HEK293 (cell line): ENCODE results near the gene TTC7B.

Source experiments
- CTCF ChIA-PET: fragments of 350-600 bp; formaldehyde crosslinking; extraction: SDS; loops from one replicate; lab custom pipeline; 2021; ENCODE audit warnings: antibody characterized with exemption; lab: Yijun Ruan, JAX
- POLR2A ChIA-PET: fragments of 300-600 bp; formaldehyde crosslinking; extraction: SDS; loops from one replicate; lab custom pipeline; 2020; ENCODE audit warnings: antibody characterized with exemption, inconsistent platforms; lab: Yijun Ruan, JAX
- H3K27ac ChIP-seq: fragments of 200-500 bp; sonication (Bioruptor generic); 2 replicates; pipeline ENCODE4 v1.5.1; 2014; ENCODE audit warnings: low read depth, low read length, control low read depth, inconsistent platforms; ENCODE audit errors: extremely low read depth
- H3K36me3 ChIP-seq, 2 experiments: fragments of 200-500 bp in 1 of 2; sonication (Bioruptor generic) in 1 of 2; 1 replicate in 1 of 2; 2 replicates in 1 of 2; pipeline ENCODE4 v1.5.1; 2014 to 2017; ENCODE audit warnings: inconsistent platforms in 2 of 2, low read length in 2 of 2; ENCODE audit not compliant: control insufficient read depth in 2 of 2, insufficient read depth in 1 of 2
- H3K4me1 ChIP-seq: fragments of 200-500 bp; sonication (Bioruptor generic); 2 replicates; pipeline ENCODE4 v1.5.1; 2014; ENCODE audit warnings: mild to moderate bottlenecking, low read length, inconsistent platforms; ENCODE audit not compliant: control insufficient read depth, insufficient read depth
- H3K4me3 ChIP-seq: 2 replicates; pipeline ENCODE4 v1.5.1; 2011; ENCODE audit warnings: low read depth, mild to moderate bottlenecking, control low read depth, low read length, moderate library complexity
- H3K9me3 ChIP-seq: fragments of 200-500 bp; sonication (Bioruptor generic); 2 replicates; pipeline ENCODE4 v1.5.1; 2014; ENCODE audit warnings: low read depth, low read length, inconsistent platforms; ENCODE audit not compliant: control insufficient read depth, insufficient read depth
- IKZF3 ChIP-seq: fragments of 450-650 bp; IDR thresholded peaks from 2 replicates; pipeline ENCODE4 v1.5.0; 2018; ENCODE audit warnings: missing biosample characterization, mild to moderate bottlenecking, missing genetic modification characterization, moderate library complexity
- KLF8 ChIP-seq: fragments of 450-650 bp; formaldehyde crosslinking; IDR thresholded peaks from 2 replicates; pipeline ENCODE4 v1.5.1; 2016; ENCODE audit warnings: missing biosample characterization, missing genetic modification characterization
- PRDM1 ChIP-seq: fragments of 450-650 bp; formaldehyde crosslinking; IDR thresholded peaks from 2 replicates; pipeline ENCODE4; 2016; ENCODE audit warnings: missing biosample characterization, missing genetic modification characterization
- YY2 ChIP-seq: fragments of 450-650 bp; formaldehyde crosslinking; IDR thresholded peaks from 2 replicates; pipeline ENCODE4 v1.5.1; 2016; ENCODE audit warnings: missing biosample characterization, missing genetic modification characterization
- ZBTB1 ChIP-seq: fragments of 450-650 bp; formaldehyde crosslinking; IDR thresholded peaks from 2 replicates; pipeline ENCODE4 v1.5.1; 2016; ENCODE audit warnings: missing biosample characterization, missing genetic modification characterization
- ZBTB17 ChIP-seq: fragments of 450-650 bp; formaldehyde crosslinking; IDR thresholded peaks from 2 replicates; pipeline ENCODE4 v1.5.1; 2016; ENCODE audit warnings: missing biosample characterization, missing genetic modification characterization
- ZFP37 ChIP-seq: fragments of 450-650 bp; formaldehyde crosslinking; IDR thresholded peaks from 2 replicates; pipeline ENCODE4 v1.5.1; 2016; ENCODE audit warnings: missing biosample characterization, missing genetic modification characterization
- ZNF184 ChIP-seq: fragments of 450-650 bp; IDR thresholded peaks from 2 replicates; pipeline ENCODE4 v1.5.1; 2018; ENCODE audit warnings: missing biosample characterization, mild to moderate bottlenecking, missing genetic modification characterization
- ZNF19 ChIP-seq: fragments of 450-650 bp; formaldehyde crosslinking; IDR thresholded peaks from 2 replicates; pipeline ENCODE4; 2016; ENCODE audit warnings: missing biosample characterization, missing genetic modification characterization, low read depth
- ZNF211 ChIP-seq: fragments of 450-650 bp; formaldehyde crosslinking; IDR thresholded peaks from 2 replicates; pipeline ENCODE4 v1.5.1; 2016; ENCODE audit warnings: low read depth, missing biosample characterization, missing genetic modification characterization
- ZNF221 ChIP-seq: fragments of 450-650 bp; formaldehyde crosslinking; IDR thresholded peaks from 2 replicates; pipeline ENCODE4 v1.5.1; 2017; ENCODE audit warnings: missing biosample characterization, missing genetic modification characterization, borderline replicate concordance
- ZNF23 ChIP-seq: fragments of 450-650 bp; formaldehyde crosslinking; IDR thresholded peaks from 2 replicates; pipeline ENCODE4 v1.5.1; 2016; ENCODE audit warnings: missing biosample characterization, missing genetic modification characterization, borderline replicate concordance
- ZNF302 ChIP-seq: fragments of 450-650 bp; formaldehyde crosslinking; IDR thresholded peaks from 2 replicates; pipeline ENCODE4 v1.5.1; 2016; ENCODE audit warnings: missing biosample characterization, missing genetic modification characterization, low read depth
- ZNF433 ChIP-seq: fragments of 450-650 bp; formaldehyde crosslinking; IDR thresholded peaks from 2 replicates; pipeline ENCODE4 v1.5.1; 2016; ENCODE audit warnings: missing biosample characterization, missing genetic modification characterization, low read depth
- ZNF521 ChIP-seq: fragments of 450-650 bp; formaldehyde crosslinking; IDR thresholded peaks from 2 replicates; pipeline ENCODE4 v1.5.1; 2017; ENCODE audit warnings: missing biosample characterization, mild to moderate bottlenecking, missing genetic modification characterization
- ZNF600 ChIP-seq: fragments of 450-650 bp; formaldehyde crosslinking; IDR thresholded peaks from 2 replicates; pipeline ENCODE4 v1.5.1; 2016; ENCODE audit warnings: missing biosample characterization, missing genetic modification characterization
- ZNF623 ChIP-seq: fragments of 450-650 bp; formaldehyde crosslinking; IDR thresholded peaks from 2 replicates; pipeline ENCODE4 v1.5.1; 2016; ENCODE audit warnings: missing biosample characterization, missing genetic modification characterization
- ZNF701 ChIP-seq: fragments of 450-650 bp; formaldehyde crosslinking; IDR thresholded peaks from 2 replicates; pipeline ENCODE4 v1.5.1; 2016; ENCODE audit warnings: missing biosample characterization, missing genetic modification characterization
- ZNF785 ChIP-seq: fragments of 450-650 bp; formaldehyde crosslinking; IDR thresholded peaks from 2 replicates; pipeline ENCODE4 v1.5.1; 2016; ENCODE audit warnings: missing biosample characterization, missing genetic modification characterization
- ZNF791 ChIP-seq: fragments of 450-650 bp; formaldehyde crosslinking; IDR thresholded peaks from 2 replicates; pipeline ENCODE4 v1.5.1; 2016; ENCODE audit warnings: missing biosample characterization, missing genetic modification characterization
- ZSCAN30 ChIP-seq: fragments of 450-650 bp; IDR thresholded peaks from 2 replicates; pipeline ENCODE4 v1.5.1; 2018; ENCODE audit warnings: missing biosample characterization, mild to moderate bottlenecking, missing genetic modification characterization, moderate library complexity
- TF ChIP-seq, protein P1 (sequence below): fragments of 450-650 bp; formaldehyde crosslinking; IDR thresholded peaks from 2 replicates; pipeline ENCODE4 v1.5.1; 2016; ENCODE audit warnings: missing biosample characterization, missing genetic modification characterization
- TF ChIP-seq, protein P2 (sequence below): fragments of 450-650 bp; formaldehyde crosslinking; IDR thresholded peaks from 2 replicates; pipeline ENCODE4 v1.5.1; 2016; ENCODE audit warnings: missing biosample characterization, missing genetic modification characterization
- TF ChIP-seq, protein P3 (sequence below): fragments of 450-650 bp; formaldehyde crosslinking; IDR thresholded peaks from 2 replicates; pipeline ENCODE4 v1.5.1; 2016; ENCODE audit warnings: missing biosample characterization, missing genetic modification characterization
- TF ChIP-seq, protein P4 (sequence below): fragments of 450-650 bp; formaldehyde crosslinking; conservative IDR thresholded peaks from 2 replicates; pipeline ENCODE4 v1.5.1; 2016; ENCODE audit warnings: low read depth, missing biosample characterization, missing genetic modification characterization

Gene TTC7B

DNA sequence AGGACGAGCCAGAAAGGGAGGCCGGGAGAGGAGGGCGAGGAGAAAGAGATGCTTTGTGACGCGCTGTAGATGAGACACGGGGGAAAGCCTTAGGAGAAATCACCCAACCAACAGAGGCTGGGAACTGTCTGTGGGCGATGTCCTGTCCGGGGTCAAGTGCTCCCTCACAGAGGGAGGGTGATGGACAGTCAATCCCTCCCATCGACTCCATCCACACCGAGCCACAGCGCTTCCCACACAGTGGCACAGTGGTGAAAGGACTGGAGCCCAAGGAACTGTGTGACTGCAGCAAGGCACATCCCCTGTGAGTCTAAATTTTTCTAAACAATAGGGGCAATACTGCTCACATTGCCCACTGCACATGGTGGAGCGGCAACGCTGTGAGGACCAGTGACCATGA, 89.1 kb downstream of the TTC7B start:
- Histone ChIP-seq H3K36me3 (peaks cover 0 to 12% of the 10 kb centered on the region in 2 experiments; a peak in 1 of 3 replicates), H3K27ac (no peak overlapping the region)
- CTCF ChIA-PET, result no interaction called here

DNA sequence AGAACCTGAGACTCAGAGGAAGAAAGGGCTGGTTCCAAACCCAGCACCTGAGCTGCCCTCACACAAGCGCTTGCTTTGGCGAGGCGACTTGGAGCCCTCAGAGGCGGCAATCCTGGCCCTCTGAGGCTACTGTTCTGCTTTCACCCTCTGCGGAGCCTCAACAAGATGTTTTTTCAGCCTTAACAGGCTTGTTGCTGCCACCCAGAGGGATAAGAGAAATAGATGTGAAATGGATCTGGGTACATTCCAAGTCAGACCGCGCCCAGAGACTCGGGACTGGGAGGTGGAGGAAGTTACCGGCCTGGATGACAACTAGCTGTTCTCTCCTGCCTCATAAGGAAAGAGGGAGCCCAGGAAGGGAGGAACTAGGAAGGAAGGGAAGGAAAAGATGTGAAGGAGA, 89.6 kb downstream of the TTC7B start:
- Histone ChIP-seq H3K4me1 (no peaks in the 10 kb centered on the region), H3K9me3 (no peaks in the 10 kb centered on the region), H3K27ac (no peak overlapping the region), H3K36me3 (peaks cover 0 to 12% of the 10 kb centered on the region in 2 experiments; a peak in 1 of 3 replicates), H3K4me3 (no peak overlapping the region)
- ChIA-PET POLR2A (no interaction called here), CTCF (no interaction called here)
- TF ChIP-seq ZNF701 (no peak), ZFP37 (tag by site-specific recombination) (no peak), ZNF184 (no peak), KLF8 (tag by site-specific recombination) (no peak), PRDM1 (tag by site-specific recombination) (no peak), ZNF600 (no peak), ZNF521 (tag by site-specific recombination) (no peak), ZSCAN30 (tag by site-specific recombination) (no peak), ZNF211 (tag by site-specific recombination) (no peak), ZNF23 (no peak), ZBTB17 (tag by site-specific recombination) (no peak), ZNF302 (tag by site-specific recombination) (no peak)
- TF ChIP-seq, protein P1, sequence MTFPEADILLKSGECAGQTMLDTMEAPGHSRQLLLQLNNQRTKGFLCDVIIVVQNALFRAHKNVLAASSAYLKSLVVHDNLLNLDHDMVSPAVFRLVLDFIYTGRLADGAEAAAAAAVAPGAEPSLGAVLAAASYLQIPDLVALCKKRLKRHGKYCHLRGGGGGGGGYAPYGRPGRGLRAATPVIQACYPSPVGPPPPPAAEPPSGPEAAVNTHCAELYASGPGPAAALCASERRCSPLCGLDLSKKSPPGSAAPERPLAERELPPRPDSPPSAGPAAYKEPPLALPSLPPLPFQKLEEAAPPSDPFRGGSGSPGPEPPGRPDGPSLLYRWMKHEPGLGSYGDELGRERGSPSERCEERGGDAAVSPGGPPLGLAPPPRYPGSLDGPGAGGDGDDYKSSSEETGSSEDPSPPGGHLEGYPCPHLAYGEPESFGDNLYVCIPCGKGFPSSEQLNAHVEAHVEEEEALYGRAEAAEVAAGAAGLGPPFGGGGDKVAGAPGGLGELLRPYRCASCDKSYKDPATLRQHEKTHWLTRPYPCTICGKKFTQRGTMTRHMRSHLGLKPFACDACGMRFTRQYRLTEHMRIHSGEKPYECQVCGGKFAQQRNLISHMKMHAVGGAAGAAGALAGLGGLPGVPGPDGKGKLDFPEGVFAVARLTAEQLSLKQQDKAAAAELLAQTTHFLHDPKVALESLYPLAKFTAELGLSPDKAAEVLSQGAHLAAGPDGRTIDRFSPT (tag by site-specific recombination), result no peak
- TF ChIP-seq, protein P2, sequence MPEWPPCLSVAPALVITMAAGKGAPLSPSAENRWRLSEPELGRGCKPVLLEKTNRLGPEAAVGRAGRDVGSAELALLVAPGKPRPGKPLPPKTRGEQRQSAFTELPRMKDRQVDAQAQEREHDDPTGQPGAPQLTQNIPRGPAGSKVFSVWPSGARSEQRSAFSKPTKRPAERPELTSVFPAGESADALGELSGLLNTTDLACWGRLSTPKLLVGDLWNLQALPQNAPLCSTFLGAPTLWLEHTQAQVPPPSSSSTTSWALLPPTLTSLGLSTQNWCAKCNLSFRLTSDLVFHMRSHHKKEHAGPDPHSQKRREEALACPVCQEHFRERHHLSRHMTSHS, result no peak
- TF ChIP-seq, protein P3, sequence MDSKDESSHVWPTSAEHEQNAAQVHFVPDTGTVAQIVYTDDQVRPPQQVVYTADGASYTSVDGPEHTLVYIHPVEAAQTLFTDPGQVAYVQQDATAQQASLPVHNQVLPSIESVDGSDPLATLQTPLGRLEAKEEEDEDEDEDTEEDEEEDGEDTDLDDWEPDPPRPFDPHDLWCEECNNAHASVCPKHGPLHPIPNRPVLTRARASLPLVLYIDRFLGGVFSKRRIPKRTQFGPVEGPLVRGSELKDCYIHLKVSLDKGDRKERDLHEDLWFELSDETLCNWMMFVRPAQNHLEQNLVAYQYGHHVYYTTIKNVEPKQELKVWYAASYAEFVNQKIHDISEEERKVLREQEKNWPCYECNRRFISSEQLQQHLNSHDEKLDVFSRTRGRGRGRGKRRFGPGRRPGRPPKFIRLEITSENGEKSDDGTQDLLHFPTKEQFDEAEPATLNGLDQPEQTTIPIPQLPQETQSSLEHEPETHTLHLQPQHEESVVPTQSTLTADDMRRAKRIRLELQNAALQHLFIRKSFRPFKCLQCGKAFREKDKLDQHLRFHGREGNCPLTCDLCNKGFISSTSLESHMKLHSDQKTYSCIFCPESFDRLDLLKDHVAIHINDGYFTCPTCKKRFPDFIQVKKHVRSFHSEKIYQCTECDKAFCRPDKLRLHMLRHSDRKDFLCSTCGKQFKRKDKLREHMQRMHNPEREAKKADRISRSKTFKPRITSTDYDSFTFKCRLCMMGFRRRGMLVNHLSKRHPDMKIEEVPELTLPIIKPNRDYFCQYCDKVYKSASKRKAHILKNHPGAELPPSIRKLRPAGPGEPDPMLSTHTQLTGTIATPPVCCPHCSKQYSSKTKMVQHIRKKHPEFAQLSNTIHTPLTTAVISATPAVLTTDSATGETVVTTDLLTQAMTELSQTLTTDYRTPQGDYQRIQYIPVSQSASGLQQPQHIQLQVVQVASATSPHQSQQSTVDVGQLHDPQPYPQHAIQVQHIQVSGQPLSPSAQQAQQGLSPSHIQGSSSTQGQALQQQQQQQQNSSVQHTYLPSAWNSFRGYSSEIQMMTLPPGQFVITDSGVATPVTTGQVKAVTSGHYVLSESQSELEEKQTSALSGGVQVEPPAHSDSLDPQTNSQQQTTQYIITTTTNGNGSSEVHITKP, result no peak

More for the DNA sequence above, 89.1 kb downstream of the TTC7B start:
- H3K4me3 ChIP-seq, result no peak overlapping the region
- no peaks in the 10 kb centered on the region for H3K9me3 ChIP-seq
- H3K4me1 ChIP-seq, result no peaks in the 10 kb centered on the region
- TF ChIP-seq YY2 (tag by site-specific recombination), result no peak
- TF ChIP-seq ZNF433, result no peak
- no peak for TF ChIP-seq ZNF623 (tag by site-specific recombination)
- TF ChIP-seq ZBTB1 (tag by site-specific recombination), result no peak
- TF ChIP-seq IKZF3 (tag by site-specific recombination), result no peak
- no peak for TF ChIP-seq ZNF785 (tag by site-specific recombination)
- TF ChIP-seq ZNF221 (tag by site-specific recombination), result no peak
- TF ChIP-seq ZBTB17 (tag by site-specific recombination), result no peak
- no peak for TF ChIP-seq ZNF791 (tag by site-specific recombination)
- TF ChIP-seq ZNF19 (tag by site-specific recombination), result no peak
- TF ChIP-seq, protein P4, sequence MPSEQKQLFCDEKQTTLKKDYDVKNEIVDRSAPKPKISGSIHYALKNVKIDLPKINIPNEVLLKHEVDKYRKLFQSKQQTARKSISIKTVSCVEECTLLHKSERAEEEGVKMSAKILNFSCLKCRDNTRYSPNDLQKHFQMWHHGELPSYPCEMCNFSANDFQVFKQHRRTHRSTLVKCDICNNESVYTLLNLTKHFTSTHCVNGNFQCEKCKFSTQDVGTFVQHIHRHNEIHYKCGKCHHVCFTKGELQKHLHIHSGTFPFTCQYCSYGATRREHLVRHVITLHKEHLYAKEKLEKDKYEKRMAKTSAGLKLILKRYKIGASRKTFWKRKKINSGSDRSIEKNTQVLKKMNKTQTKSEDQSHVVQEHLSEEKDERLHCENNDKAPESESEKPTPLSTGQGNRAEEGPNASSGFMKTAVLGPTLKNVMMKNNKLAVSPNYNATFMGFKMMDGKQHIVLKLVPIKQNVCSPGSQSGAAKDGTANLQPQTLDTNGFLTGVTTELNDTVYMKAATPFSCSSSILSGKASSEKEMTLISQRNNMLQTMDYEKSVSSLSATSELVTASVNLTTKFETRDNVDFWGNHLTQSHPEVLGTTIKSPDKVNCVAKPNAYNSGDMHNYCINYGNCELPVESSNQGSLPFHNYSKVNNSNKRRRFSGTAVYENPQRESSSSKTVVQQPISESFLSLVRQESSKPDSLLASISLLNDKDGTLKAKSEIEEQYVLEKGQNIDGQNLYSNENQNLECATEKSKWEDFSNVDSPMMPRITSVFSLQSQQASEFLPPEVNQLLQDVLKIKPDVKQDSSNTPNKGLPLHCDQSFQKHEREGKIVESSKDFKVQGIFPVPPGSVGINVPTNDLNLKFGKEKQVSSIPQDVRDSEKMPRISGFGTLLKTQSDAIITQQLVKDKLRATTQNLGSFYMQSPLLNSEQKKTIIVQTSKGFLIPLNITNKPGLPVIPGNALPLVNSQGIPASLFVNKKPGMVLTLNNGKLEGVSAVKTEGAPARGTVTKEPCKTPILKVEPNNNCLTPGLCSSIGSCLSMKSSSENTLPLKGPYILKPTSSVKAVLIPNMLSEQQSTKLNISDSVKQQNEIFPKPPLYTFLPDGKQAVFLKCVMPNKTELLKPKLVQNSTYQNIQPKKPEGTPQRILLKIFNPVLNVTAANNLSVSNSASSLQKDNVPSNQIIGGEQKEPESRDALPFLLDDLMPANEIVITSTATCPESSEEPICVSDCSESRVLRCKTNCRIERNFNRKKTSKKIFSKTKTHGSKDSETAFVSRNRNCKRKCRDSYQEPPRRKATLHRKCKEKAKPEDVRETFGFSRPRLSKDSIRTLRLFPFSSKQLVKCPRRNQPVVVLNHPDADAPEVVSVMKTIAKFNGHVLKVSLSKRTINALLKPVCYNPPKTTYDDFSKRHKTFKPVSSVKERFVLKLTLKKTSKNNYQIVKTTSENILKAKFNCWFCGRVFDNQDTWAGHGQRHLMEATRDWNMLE (tag by site-specific recombination), result no peak
- no peak for TF ChIP-seq ZSCAN30 (tag by site-specific recombination)
- POLR2A ChIA-PET, result no interaction called here
